Measurements from ENCODE around the gene TEDC2.
A peak's percentile ranks its signal among the peaks of the same experiment; 100 is the strongest.
"Not testable (repeated sequence)": the region's sequence is repeated elsewhere in the genome, so short reads cannot be mapped to it uniquely, and the experiment has no call there.

The TEDC2 gene

DNA sequence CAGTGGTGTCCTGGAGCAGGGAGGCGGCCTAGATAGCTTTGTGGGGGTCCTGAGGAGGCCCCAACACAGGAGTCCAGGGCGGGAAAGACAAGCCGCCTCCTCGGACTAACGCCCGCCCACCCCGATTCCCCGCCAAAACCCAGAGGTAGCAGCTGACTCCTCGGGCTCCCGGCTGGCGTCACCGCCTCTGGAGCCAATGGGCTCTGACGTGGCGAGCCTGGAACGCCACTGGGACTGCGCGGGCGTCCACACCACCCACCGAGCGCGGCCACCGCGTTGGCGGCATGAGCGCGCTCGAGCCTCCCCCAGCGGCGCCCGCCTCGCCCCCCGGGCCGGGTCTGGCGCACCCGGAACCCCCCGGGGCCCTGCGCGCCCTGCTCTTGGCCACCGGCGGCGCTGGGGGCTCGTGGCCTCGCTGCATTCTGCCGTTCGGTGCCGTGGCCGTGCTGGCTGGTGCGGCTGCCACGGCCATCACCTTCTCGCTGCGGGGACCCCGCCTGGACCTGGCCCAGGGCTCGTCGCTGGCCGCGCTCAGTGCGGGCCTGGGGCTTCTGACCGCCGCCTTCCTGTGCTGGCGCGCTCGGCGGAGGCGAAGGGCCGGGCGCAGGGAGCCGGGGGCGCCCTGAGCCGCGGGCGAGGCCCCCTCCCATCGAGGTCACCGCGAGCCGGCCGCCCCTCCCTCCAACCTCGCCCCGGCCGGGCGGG, 7.8 kb downstream of the TEDC2 start:
- peak in 1 of 2 donors; percentile 24 for DNase-seq

DNA sequence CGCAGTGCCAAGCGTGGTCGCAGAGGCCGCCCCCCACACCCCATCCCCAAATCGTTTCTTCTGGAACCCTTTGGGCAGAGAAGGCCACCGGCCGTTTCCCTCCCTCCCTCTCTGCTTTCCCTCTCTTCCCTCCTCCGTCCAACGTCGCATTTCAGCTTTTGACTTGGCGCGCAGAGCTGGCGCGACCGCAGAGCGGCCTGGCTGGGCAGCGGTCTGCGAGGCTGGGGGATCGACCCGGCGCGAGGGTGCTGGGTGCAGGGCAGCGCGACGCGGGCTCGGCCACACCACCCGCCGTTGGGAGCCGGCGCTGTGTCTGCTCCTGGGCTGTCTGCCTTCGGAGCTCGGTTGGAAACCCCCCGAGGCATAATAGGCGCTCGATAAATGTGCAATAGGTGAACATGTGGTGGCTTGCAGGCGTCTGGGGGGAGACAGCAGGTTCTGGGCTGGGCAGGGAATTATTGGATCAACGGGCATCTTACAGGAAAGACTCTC, 8.4 kb downstream of the TEDC2 start:
- DNase-seq = no peak

DNA sequence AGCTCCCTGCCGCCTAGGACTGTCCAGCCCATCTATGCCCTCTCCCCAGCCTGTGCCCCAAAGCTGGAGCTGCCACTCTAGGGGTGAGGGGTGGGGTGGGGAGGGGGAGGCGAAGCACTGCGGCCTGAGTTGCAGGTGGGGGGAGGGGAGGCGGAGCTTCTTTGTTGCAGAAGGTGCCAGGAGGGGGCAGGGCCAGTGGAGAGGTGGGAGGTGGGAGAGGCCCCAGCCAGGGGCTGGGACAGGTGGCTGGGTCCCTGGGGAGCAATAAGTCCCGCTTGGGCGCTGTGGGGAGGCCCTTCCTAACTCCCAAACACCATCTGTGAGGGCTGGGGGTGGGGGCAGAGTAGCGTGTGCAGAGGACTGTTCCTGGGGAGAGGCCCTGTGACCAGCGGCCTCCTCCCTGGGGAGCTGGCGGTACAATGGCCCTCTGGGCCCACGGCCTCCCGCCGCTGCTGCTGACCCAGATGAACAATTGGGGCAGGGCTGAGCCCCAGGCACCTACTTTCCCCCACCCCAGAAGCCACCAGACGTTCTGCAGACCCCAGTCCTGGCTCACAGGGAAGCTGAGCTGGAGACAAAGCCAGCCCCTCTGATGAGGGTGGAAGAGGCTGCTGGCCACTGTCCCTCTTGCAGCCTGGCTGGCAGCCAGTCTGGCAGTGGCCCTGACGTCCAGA, 9.0 kb downstream of the TEDC2 start:
- DNase-seq = no peak

DNA sequence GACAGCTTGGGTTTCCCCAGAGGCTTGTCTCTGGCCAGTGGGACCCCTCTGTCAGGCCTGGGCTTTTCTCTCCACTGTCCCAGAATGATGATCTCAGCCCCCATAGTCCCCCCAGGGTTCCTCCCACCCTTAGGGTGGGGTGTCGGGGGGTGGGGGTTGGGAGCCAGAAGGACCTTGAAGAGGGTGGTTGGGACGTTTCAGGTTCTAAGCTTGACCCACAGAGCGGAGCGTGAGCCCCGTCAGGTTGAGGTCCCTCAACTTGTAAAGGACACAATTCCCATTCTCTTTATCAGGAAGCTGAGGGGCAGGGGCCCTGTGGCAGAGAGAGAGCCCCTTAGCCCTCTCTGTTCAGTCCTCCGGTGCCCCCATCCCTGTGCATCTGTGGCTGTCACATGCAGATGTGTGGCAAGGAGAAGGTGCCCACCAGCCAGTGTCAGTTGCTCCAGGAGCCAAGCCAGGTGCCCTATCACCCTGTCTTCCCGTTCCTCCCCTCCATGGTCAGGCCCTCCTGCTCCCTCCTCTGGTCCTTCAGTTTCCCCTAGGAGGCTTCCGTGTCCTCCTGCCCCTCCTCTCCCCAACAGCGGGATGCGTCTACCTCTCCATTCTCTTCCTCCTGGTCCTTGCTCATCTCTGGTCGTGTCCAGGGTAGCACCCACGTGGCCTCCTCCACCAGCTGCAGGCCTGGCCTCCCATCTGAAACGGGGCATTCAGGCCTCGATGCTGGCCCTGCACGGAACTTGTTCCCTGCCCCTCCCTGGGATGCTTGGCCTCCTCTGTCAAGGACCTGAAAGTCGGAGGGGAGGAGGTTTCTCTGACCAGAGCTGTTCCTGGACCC, 9.7 kb downstream of the TEDC2 start:
- no peak for DNase-seq

DNA sequence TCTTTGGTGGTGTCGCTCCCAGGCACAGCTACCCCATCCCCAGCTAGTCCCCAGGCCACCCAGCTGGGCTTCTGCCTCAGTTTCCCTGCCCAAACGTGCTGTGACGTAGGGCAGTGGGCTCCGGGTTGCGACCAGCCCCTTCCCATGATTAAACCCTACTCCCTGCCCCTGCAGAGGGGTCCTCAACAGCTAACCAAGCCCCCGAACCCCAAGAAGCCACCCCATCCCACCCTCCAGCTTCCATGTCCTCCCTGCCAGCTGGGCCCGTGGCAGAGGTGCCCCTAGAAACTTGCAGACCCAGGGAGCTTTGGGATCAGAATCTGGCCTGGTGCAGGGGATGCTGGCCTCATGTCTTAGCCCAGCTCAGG, 10.3 kb downstream of the TEDC2 start:
- DNase-seq = no peak

DNA sequence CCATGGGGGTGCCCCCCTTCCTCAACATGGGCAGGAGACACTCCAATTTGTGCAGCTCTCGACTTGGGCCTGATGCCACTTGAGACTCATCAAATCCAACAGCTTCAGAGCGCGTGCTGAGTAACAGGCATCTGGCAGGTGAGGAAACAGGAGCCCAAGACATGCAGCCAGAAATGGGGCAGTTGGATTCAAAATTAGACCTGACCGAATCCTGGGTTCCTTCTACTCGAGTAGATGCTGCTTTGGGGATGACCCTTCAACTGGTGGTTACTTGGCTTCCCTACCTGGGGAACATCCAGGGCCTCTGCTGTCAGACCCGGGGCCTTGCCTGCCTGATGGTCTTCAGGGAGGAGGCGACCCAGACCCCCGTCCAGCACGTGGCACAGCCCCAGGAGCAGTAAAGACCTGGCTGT, 10.7 kb downstream of the TEDC2 start:
- no peak for DNase-seq

DNA sequence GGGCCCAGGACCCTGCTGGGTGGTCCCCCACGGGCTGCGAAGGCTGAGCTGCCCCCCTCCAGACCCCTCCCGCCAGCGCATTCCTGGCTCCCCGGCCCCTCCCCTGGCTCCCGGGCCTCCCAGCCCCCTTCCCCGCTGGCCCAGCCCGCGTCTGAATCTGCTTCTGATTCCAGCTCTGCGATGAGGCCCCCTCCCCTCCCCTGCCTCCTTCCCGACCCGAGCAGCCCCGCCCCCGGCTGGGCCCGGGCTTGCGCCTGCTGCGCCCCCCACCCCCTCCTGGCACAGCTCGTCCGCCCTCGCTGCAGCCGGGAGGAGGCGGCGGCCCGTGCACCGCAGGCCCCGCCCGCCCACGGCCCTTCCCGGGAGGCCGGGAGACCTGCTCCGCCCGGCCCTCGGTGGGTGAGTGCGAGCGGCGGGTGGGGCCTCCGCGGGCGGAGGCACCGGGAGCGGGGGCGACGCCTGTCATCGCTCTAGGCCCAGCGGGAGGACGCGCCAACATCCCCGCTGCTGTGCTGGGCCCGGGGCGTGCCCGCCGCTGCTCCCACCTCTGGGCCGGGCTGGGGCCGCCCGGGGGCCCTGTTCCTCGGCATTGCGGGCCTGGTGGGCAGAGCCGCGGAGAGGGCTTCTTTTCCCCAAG, 11.2 kb downstream of the TEDC2 start, which contains the start of gene NTN3:
Gene NTN3, plus strand, starts transcription at position 282 of the 637 bp plus-strand sequence. CDS start 405 bp downstream, outside the sequence.
- DNase-seq = no peak

DNA sequence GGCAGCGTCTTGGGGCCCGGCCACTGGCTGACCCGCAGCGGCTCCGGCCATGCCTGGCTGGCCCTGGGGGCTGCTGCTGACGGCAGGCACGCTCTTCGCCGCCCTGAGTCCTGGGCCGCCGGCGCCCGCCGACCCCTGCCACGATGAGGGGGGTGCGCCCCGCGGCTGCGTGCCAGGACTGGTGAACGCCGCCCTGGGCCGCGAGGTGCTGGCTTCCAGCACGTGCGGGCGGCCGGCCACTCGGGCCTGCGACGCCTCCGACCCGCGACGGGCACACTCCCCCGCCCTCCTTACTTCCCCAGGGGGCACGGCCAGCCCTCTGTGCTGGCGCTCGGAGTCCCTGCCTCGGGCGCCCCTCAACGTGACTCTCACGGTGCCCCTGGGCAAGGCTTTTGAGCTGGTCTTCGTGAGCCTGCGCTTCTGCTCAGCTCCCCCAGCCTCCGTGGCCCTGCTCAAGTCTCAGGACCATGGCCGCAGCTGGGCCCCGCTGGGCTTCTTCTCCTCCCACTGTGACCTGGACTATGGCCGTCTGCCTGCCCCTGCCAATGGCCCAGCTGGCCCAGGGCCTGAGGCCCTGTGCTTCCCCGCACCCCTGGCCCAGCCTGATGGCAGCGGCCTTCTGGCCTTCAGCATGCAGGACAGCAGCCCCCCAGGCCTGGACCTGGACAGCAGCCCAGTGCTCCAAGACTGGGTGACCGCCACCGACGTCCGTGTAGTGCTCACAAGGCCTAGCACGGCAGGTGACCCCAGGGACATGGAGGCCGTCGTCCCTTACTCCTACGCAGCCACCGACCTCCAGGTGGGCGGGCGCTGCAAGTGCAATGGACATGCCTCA, 12.0 kb downstream of the TEDC2 start:
- no peak for DNase-seq

DNA sequence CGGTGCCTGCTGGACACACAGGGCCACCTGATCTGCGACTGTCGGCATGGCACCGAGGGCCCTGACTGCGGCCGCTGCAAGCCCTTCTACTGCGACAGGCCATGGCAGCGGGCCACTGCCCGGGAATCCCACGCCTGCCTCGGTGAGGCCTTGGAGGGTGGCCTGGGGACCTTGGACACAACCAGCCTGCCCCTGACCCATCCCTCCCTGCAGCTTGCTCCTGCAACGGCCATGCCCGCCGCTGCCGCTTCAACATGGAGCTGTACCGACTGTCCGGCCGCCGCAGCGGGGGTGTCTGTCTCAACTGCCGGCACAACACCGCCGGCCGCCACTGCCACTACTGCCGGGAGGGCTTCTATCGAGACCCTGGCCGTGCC, 12.6 kb downstream of the TEDC2 start:
- DNase-seq = no peak

DNA sequence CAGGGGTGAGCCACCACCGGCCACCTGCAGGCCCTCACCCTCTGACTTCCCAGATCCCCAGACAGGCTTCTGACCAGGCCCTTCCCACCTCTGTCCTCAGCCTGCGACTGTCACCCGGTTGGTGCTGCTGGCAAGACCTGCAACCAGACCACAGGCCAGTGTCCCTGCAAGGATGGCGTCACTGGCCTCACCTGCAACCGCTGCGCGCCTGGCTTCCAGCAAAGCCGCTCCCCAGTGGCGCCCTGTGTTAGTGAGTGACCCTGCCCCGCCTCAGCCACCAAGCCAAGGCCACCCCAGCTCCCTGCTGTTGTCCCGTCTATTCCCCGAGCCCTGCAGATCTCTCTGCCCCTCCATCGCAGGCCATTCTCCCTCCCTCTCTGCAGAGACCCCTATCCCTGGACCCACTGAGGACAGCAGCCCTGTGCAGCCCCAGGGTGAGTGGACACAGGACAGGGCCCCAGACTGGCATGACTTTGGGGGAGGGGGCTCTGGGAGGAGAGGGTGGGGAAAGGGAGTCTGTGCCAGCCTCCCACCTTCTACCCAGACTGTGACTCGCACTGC, 13.1 kb downstream of the TEDC2 start:
- no peak for DNase-seq

DNA sequence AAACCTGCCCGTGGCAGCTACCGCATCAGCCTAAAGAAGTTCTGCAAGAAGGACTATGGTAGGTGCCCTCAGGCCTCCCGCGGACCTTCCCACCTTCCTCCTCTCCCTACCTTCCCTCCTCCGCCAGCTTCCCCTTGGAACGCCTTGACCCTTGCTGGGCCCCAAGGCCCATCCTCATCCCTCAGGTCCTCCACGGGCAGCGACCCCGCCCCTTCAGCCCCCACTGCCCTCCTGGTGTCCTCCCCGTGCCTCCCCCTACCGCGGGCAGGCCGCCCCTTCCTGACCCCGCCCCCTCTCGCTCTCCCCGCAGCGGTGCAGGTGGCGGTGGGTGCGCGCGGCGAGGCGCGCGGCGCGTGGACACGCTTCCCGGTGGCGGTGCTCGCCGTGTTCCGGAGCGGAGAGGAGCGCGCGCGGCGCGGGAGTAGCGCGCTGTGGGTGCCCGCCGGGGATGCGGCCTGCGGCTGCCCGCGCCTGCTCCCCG, 13.6 kb downstream of the TEDC2 start:
- DNase-seq = no peak

DNA sequence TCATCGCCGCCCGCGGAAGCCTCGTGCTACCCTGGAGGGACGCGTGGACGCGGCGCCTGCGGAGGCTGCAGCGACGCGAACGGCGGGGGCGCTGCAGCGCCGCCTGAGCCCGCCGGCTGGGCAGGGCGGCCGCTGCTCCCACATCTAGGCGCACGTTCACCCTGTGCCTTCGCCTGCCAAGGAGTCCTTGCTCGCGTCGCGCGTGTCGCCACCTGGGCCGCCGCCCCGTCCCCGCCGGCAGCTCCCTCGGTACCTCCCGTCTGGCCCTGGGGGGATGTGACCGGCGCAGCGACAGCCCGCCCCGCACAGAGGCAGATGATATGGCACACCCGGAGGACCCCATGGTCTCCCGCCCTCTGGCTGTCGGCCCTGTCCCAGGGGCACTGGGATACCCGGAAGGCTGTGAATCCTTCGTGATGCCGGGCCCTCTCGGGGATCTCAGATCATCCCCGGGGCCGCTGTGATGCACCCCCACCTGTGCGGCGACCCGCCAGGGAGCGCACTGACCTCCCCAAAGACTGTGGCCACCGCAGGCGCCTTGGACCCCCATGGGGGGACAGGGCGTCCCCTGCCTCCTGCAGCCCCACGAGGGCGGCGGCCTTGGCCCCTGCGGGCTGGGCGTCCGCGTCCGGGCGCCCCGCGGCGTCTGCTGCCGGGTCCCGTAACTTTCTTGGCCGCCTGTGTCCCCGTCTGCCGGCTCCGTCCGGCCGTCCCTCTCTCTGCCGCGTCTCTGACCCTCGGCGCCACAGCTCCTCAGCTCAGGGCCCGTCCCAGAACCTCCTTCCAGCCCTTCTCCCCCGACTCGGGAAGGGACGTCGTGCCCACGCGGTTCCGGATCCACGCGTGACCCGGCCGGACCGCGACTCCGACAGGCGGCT, 14.3 kb downstream of the TEDC2 start:
- peak in 1 of 2 donors; percentile 40 for DNase-seq

DNA sequence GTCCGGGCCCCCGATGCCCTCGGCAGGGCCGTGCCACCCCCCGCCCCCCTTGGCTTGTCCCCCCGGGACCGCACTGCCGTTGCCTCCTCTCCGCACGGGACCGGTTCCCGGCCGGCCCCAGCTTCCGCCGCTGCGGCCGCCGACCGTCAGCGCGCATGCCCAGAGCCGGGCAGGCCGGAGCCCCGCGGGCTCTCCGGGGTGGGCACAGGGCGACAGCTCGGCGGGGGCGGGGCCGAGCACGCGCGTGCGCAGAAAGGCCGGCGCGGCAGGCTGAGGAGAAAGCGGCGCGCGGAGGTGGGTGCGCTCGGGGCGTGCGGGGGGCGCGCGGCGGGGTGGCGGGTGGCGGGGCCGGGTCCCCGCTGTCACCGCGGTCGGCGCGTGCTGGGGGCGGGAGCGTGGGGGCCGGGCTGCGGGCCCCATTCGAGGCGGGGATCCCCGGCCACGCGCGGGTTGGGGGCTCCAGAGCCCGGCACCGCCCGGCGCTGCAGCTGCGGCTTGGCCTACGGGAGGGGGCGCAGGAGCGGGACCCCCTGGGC, 15.0 kb downstream of the TEDC2 start, which contains the start of gene TBC1D24:
Gene TBC1D24, plus strand, starts transcription at position 251 of the 536 bp plus-strand sequence. CDS start 21,022 bp downstream, outside the sequence.
- DNase-seq = peak; percentile 75 to 88

DNA sequence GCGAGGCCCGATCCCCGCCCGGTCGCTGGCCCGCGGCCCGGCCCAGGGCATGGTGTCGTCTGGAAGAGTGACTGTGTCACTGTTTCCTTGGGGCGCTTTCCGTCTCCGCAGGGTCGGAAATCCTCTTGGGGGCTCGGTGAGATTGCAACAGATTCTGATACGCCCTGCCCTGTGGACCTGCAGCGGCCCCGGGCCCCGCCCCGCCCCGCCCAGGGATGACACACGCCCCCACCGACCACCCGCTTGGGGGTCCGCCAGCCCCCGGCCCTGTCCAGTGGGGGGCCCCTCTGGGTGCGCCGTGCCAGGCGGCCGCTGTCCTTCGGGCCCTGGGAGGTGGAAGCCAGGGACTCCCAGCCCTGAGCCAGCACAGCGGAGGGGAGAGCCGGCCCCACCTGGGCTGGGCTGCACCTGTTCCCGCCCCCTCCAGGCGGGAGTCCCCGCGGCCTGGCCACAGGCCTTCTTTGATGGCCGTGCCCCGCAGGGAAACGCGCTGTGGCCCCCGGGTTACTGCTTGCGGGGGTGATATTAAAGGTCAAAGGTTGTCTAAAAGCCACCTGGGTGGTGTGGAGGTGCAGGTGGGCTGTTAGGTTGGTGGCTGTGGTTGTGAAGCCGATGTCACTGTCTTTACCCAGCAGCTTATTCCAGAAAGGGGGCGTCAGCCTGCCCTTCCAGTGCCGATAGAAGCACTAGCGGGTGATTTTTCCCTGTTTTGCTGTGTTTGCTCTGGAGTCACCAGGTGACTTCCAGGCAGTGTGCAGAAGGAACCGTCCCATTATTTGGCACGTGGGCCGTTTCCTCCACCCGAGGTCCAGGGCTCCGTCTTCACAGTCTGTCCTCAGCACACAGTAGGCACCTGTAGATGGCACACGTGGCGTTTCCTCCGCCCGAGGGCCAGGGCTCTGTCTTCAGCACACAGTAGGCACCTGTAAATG, 15.8 kb downstream of the TEDC2 start:
- DNase-seq = no peak

DNA sequence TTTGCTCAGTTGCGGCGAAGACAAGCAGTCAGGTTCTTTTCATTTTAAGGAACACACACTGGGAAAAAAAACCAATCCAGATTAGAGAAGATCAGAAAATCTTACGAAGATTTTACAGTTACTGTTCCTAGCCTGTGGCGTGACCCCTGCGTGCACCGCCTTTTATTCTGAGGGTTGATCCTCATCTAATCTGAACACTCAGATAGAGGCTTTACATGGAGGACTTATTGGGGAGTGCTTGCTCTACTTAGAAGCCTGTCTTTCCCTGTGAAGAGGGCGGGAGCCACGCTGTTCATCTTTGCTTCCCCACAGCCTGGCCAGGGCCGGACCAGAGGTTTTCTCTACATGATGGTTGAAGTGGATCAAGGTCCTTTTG, 16.4 kb downstream of the TEDC2 start:
- no peak for DNase-seq

DNA sequence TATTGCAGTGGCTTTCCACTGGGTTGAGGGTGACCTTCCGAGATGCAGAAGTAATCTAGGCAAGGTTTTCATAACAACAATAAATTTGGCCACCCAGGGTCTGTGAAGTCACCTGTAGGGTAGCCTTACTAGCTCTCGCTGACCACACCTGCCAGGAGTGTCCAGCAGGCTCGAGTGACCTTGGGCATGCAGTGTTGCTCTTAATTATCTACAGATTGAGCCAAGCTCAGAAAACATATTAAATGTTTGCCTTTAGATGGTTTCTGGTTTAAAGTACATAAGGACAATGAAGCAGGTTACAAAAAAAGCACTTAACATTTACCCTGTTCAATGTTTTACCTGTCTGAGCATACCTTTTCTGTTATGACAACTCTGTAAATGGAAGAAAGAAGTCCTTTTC, 16.8 kb downstream of the TEDC2 start:
- DNase-seq = no peak

DNA sequence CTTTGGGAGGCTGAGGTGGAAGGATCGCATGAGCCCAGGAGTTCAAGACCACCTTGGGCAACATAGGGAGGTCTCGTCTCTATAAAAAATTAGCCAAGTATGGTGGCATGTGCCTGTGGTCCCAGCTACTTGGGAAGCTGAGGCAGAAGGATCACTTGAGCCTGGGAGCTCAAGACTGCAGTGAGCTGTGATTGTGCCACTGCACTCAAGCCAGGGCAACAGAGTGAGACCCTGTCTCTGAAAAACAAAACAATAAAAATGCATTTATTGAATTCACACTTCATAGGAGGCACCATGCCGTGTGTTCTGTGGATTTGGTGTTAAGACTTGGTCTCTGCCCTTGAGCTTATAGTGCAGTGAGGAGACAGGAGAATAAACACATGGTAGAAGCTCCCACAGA, 17.4 kb downstream of the TEDC2 start:
- no peak for DNase-seq

DNA sequence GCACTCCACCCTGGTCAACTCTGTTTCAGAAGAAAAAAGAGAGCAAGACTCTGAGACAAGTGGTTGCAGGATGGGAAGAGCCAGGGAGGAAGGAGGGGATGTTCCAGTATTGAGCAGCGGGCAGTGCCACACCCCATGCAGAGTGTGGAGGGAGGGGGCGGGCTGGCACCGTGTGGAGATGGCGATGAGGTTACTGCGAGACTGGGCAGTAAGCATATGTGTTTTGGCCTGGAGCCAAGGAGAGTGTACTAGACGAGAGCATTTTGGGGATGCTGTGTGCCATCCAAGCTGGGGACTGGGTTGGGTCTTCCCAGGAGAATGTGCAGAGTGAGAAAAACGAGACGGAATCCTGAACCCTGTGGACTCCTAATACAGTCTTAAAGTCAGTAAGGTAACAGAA, 18.4 kb downstream of the TEDC2 start:
- no peak for DNase-seq

DNA sequence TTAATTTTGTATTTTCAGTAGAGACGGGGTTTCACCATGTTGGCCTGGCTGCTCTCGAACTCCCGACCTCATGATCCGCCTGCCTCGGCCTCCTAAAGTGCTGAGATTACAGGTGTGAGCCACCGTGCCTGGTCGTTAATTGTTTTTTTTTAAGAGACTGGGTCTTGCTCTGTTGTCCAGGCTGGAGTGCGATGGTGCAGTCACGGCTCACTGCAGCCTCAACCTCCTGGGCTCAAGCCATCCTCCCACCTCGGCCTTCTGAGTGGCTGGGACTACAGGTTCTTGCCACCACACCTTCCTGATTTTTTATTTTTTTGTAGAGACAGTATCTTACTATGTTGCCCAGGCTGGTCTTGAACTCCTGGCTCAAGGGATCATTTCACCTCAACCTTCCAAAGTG, 20.1 kb downstream of the TEDC2 start:
- DNase-seq = not testable (repeated sequence)
